ENCODE measurements around the gene ADRB2. TPM values are rescaled to one million over a fixed set of nuclear protein-coding genes. Genes with fewer than 3 reads are reported as not detected.

ADRB2 gene
- total RNA-seq, 2 experiments from 2014 or later, result 0.09 TPM; not detected in 1

GRCh38 chr5:148805326-148806290 lies 20.8 kb upstream of the ADRB2 start:
- intact Hi-C loops (cut with DNase I, micrococcal nuclease), result loop anchor here in 1 of 2 experiments (5.0 kb wide), 3 partner anchors 423 to 618 kb away; partner anchors contain the start of genes FBXO38 and PCYOX1L
- Mint-ChIP-seq H3K27ac (peak overlapping the region; percentile 21), H3K9me3 (ENCODE audit: low read depth) (no peaks in the 10 kb centered on the region), H3K4me3 (no peak overlapping the region), H3K4me1 (peaks cover 40% of the 10 kb centered on the region), H3K36me3 (ENCODE audit: low read depth) (no peaks in the 10 kb centered on the region), H3K27me3 (peaks cover 17% of the 10 kb centered on the region)
- DNase-seq (peak; percentile 62), ATAC-seq (peak; percentile 60)
- CTCF ChIA-PET, result interaction anchor here (0.6 to 2.8 kb wide), 7 partner anchors 13 to 192 kb away, joined by 3 to 8 read pairs (median 4); no protein-coding TSS in a partner anchor
- POLR2A ChIA-PET, result interaction anchor here (1.9 kb wide), 1 partner anchor 14 kb away, joined by 5 read pairs; no protein-coding TSS in a partner anchor

DNA sequence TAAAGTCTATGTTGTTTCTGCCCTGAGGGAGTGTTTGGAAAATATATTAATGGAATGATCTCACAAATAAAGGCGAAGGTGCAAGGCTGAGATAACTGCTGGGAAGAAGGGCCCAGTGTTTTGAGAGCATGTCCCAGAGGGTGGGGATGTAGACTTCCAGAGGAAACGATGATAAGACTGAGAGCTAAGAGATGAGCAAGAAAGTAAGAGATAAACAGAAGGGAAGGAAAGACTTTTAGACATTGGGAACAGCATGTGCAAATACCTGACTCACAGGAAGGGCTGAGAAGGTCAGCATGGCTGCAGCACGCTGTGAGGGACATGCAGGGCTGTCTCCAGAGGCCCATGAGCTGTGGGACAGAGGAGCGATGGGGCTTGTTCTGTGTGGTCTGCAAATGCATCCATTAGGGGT lies 19.9 kb upstream of the ADRB2 start:
- Mint-ChIP-seq H3K9me3 (ENCODE audit: low read depth) (no peaks in the 10 kb centered on the region), H3K4me3 (no peak overlapping the region), H3K27ac (no peak overlapping the region), H3K36me3 (ENCODE audit: low read depth) (no peaks in the 10 kb centered on the region), H3K27me3 (peaks cover 16% of the 10 kb centered on the region), H3K4me1 (peaks cover 45% of the 10 kb centered on the region)
- CTCF ChIA-PET, result interaction anchor here (1.2 to 2.0 kb wide), 2 partner anchors 14 to 75 kb away, joined by 5 to 7 read pairs; no protein-coding TSS in a partner anchor
- POLR2A ChIA-PET, result interaction anchor here (1.9 kb wide), 1 partner anchor 15 kb away, joined by 5 read pairs; no protein-coding TSS in a partner anchor
- ATAC-seq (no peak), DNase-seq (no peak)
- intact Hi-C loops (cut with DNase I, micrococcal nuclease), result loop anchor here in 1 of 2 experiments (5.0 kb wide), 3 partner anchors 424 to 619 kb away; partner anchors contain the start of genes FBXO38 and PCYOX1L

DNA sequence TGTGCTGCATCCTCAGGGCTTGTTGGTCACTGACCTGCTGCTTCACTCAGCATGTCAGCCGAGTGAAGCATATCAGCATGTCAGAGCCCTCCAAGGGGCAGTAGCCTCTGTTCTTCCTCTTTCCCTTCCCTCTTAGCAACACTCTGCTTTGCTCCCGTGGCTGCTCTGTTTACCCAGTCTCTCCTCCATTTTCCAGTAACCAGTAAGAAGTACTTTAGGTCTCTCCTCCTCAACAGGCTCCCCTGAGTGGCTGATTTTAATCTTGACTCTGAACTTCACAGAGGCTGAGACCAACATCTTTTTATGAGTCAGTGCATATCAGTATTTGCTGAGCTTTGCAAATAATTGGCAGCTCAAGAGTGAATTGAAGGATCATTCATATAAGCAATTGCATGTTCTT lies 18.6 kb upstream of the ADRB2 start:
- Mint-ChIP-seq H3K27ac (no peak overlapping the region), H3K27me3 (peaks cover 3% of the 10 kb centered on the region), H3K4me3 (no peak overlapping the region), H3K9me3 (ENCODE audit: low read depth) (no peaks in the 10 kb centered on the region), H3K4me1 (peaks cover 48% of the 10 kb centered on the region), H3K36me3 (ENCODE audit: low read depth) (no peaks in the 10 kb centered on the region)
- intact Hi-C loops (cut with DNase I, micrococcal nuclease), result loop anchor here (2.0 to 5.0 kb wide), 5 partner anchors 19 to 621 kb away; partner anchors contain the start of genes ADRB2 (in 1 of the 2), FBXO38 (in 1 of the 2) and PCYOX1L (in 1 of the 2)
- ChIA-PET POLR2A (no interaction called here), CTCF (interaction anchor here (0.5 to 0.9 kb wide), 2 partner anchors 67 to 150 kb away, joined by 3 read pairs; no protein-coding TSS in a partner anchor)
- no peak for ATAC-seq
- no peak for DNase-seq

GRCh38 chr5:148808864-148809642 lies 17.4 kb upstream of the ADRB2 start:
- CTCF ChIA-PET, result interaction anchor here (0.7 to 1.0 kb wide), 3 partner anchors 18 to 853 kb away, joined by 3 read pairs; no protein-coding TSS in a partner anchor
- H3K27me3 Mint-ChIP-seq, result peaks cover under 1% of the 10 kb centered on the region

DNA sequence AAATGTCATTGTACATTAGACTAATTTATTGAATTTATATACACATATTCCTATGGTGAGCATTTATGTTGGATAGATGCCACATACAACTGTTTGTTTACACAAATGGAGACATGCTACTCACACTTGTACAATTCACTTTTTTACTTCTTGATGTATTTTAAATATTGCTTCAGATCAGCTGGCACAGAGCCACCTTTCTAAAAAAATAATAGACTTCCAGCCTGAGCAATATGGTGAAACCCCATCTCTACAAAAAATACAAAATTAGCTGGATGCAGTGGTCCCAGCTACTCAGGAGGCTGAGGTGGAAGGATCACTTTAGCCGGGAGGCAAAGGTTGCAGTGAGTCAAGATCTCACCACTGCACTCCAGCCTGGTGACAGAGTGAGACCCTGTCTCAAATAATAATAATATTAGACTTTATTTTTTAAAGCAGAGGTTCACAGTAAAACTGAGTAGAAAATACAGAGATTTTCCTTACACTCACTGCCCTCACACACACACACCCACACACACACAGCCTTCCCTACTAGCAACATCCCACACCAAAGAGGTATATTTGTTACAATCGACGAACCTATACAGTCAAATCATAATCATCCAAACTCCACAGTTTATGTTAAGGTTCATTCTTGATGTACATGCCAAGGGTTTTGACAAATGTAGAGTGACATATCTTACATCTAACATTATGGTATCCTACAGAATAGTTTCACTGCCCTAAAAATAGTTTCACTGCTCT lies 16.5 kb upstream of the ADRB2 start:
- ATAC-seq (no peak), DNase-seq (no peak)
- Mint-ChIP-seq H3K4me1 (peaks cover 48% of the 10 kb centered on the region), H3K36me3 (ENCODE audit: low read depth) (no peaks in the 10 kb centered on the region), H3K27ac (peak overlapping the region; percentile 4), H3K27me3 (peaks cover 1% of the 10 kb centered on the region), H3K4me3 (peak overlapping the region; percentile 71), H3K9me3 (ENCODE audit: low read depth) (no peaks in the 10 kb centered on the region)
- ChIA-PET CTCF (interaction anchor here (0.6 to 2.1 kb wide), 5 partner anchors 10 to 852 kb away, joined by 3 to 13 read pairs (median 3); no protein-coding TSS in a partner anchor), POLR2A (no interaction called here)
- intact Hi-C loops (cut with DNase I, micrococcal nuclease), result loop anchor here (1.0 to 5.0 kb wide), 7 partner anchors 16 to 623 kb away; partner anchors contain the start of genes ADRB2 (in 2 of the 2), FBXO38 (in 1 of the 2) and PCYOX1L (in 1 of the 2)

More at GRCh38 chr5:148808864-148809642, 17.4 kb upstream of the ADRB2 start:
- Mint-ChIP-seq H3K36me3 (ENCODE audit: low read depth) (no peaks in the 10 kb centered on the region), H3K9me3 (ENCODE audit: low read depth) (no peaks in the 10 kb centered on the region), H3K27ac (peak overlapping the region; percentile 84), H3K4me3 (peak overlapping the region; percentile 71), H3K4me1 (peaks cover 48% of the 10 kb centered on the region)
- POLR2A ChIA-PET, result no interaction called here
- intact Hi-C loops (cut with DNase I, micrococcal nuclease), result loop anchor here (1.0 to 5.0 kb wide), 7 partner anchors 17 to 622 kb away; partner anchors contain the start of genes ADRB2 (in 2 of the 2), FBXO38 (in 1 of the 2) and PCYOX1L (in 1 of the 2)
- DNase-seq (peak; percentile 55), ATAC-seq (peak; percentile 85)

GRCh38 chr5:148810823-148811222 lies 15.6 kb upstream of the ADRB2 start:
- Mint-ChIP-seq H3K27ac (no peak overlapping the region), H3K27me3 (peaks cover 7% of the 10 kb centered on the region), H3K4me1 (peaks cover 40% of the 10 kb centered on the region), H3K36me3 (ENCODE audit: low read depth) (no peaks in the 10 kb centered on the region), H3K9me3 (ENCODE audit: low read depth) (no peaks in the 10 kb centered on the region), H3K4me3 (no peak overlapping the region)
- ChIA-PET CTCF (interaction anchor here (1.2 to 2.1 kb wide), 4 partner anchors 9 to 224 kb away, joined by 4 to 13 read pairs (median 5); no protein-coding TSS in a partner anchor), POLR2A (no interaction called here)
- intact Hi-C loops (cut with DNase I, micrococcal nuclease), result no loop called here
- DNase-seq (no peak), ATAC-seq (no peak)

DNA sequence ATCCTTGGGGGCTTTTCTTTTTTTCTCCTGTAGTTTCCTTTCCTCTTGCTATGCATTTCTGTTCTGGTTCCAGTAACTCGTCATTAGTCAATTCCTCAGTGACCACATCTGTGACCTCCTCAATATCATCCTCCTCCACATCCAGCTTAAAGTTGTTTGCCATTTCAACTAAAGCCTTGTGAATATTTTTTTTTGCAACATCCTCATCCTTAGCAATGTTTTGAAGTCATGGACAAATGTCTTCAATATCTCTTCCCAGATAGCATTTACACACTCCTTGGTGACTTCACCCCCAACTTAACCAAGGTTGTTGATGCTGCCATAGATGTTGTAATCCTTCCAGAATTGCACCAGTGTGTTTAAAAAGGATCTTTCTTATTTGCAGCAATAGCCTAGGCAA lies 14.7 kb upstream of the ADRB2 start:
- Mint-ChIP-seq H3K4me3 (no peak overlapping the region), H3K36me3 (ENCODE audit: low read depth) (no peaks in the 10 kb centered on the region), H3K9me3 (ENCODE audit: low read depth) (no peaks in the 10 kb centered on the region), H3K4me1 (peaks cover 33% of the 10 kb centered on the region), H3K27me3 (peaks cover 12% of the 10 kb centered on the region), H3K27ac (no peak overlapping the region)
- POLR2A ChIA-PET, result no interaction called here
- ATAC-seq (no peak), DNase-seq (no peak)
- CTCF ChIA-PET, result interaction anchor here (0.8 to 2.1 kb wide), 4 partner anchors 8 to 224 kb away, joined by 3 to 13 read pairs (median 5); no protein-coding TSS in a partner anchor
- intact Hi-C loops (cut with DNase I, micrococcal nuclease), result no loop called here

DNA sequence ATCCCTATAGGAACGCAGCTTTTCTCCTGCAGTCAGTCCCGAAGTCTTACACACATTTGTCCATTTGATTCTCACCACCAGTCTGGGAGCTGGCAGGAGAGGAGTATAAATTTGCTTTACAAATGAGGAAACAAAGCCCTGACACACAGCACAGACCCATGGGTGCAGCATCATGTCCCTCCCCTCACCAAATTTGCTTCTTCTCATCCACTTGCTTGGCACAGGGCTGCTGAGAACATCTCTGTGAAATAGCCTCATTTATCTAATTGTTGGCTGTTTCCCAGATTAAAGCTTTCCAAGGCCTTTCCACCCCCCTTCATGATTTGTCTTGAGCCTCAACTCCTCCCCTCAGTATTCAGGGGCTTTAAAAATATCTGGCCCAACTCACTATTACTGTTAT lies 11.3 kb upstream of the ADRB2 start:
- ChIA-PET POLR2A (no interaction called here), CTCF (interaction anchor here (0.7 to 1.1 kb wide), 2 partner anchors 26 to 370 kb away, joined by 3 read pairs; no protein-coding TSS in a partner anchor)
- H3K4me1 Mint-ChIP-seq, result peaks cover 14% of the 10 kb centered on the region
- peaks cover 12% of the 10 kb centered on the region for H3K27me3 Mint-ChIP-seq
- ATAC-seq, result no peak
- DNase-seq, result no peak
- H3K27ac Mint-ChIP-seq, result no peak overlapping the region
- H3K36me3 Mint-ChIP-seq (ENCODE audit: low read depth), result no peaks in the 10 kb centered on the region
- no peaks in the 10 kb centered on the region for H3K9me3 Mint-ChIP-seq (ENCODE audit: low read depth)
- no peak overlapping the region for H3K4me3 Mint-ChIP-seq
- intact Hi-C loops (cut with DNase I, micrococcal nuclease), result no loop called here

GRCh38 chr5:148815578-148815977 lies 10.8 kb upstream of the ADRB2 start:
- intact Hi-C loops (cut with DNase I, micrococcal nuclease), result no loop called here
- H3K27me3 Mint-ChIP-seq, result peaks cover 12% of the 10 kb centered on the region
- ATAC-seq (no peak), DNase-seq (no peak)
- H3K36me3 Mint-ChIP-seq (ENCODE audit: low read depth), result no peaks in the 10 kb centered on the region
- H3K9me3 Mint-ChIP-seq (ENCODE audit: low read depth), result no peaks in the 10 kb centered on the region
- ChIA-PET POLR2A (no interaction called here), CTCF (interaction anchor here (1.1 kb wide), 1 partner anchor 27 kb away, joined by 3 read pairs; no protein-coding TSS in a partner anchor)
- H3K4me1 Mint-ChIP-seq, result peaks cover 9% of the 10 kb centered on the region
- H3K27ac Mint-ChIP-seq, result no peak overlapping the region
- no peak overlapping the region for H3K4me3 Mint-ChIP-seq

DNA sequence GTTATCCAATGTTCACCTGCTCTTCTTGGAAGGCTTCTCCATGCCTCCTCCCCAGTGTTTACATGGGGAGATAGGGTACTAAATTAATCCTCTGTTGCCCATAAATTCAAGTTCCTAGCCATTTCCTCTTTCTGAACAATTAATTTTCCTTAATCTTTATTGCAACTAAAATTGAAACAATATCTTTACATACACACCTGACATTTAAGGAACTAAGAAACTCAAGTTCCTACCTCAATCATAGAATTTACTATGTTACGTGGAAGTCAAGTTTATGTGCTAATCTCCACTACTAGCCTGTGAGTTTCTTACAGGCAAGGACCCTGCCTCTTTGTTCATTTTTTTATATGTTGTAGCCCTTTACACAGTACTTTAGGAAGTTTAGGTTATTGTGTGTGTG lies 10.1 kb upstream of the ADRB2 start:
- CTCF ChIA-PET, result interaction anchor here (1.1 kb wide), 1 partner anchor 28 kb away, joined by 3 read pairs; no protein-coding TSS in a partner anchor
- no peaks in the 10 kb centered on the region for H3K36me3 Mint-ChIP-seq (ENCODE audit: low read depth)
- H3K4me1 Mint-ChIP-seq, result peaks cover 5% of the 10 kb centered on the region
- intact Hi-C loops (cut with DNase I, micrococcal nuclease), result no loop called here
- no peak for ATAC-seq
- no peak overlapping the region for H3K4me3 Mint-ChIP-seq
- no peaks in the 10 kb centered on the region for H3K9me3 Mint-ChIP-seq (ENCODE audit: low read depth)
- H3K27ac Mint-ChIP-seq, result no peak overlapping the region
- H3K27me3 Mint-ChIP-seq, result peaks cover 12% of the 10 kb centered on the region
- no peak for DNase-seq
- POLR2A ChIA-PET, result no interaction called here
